Fibroblast of pulmonary artery (primary cell): ENCODE data around the gene CAMK2N1.

Source experiments
- DNase-seq: peaks from one replicate; pipeline ENCODE4 v3.0.0-alpha.2; 2010; ENCODE audit warnings: low read depth
- H3K4me3 ChIP-seq: replicated peaks from 2 replicates; pipeline ENCODE4 v1.5.1; 2011; ENCODE audit warnings: low read depth, mild to moderate bottlenecking, control low read depth, low read length, moderate library complexity
- TF ChIP-seq, protein P1 (sequence below): IDR thresholded peaks from 2 replicates; pipeline ENCODE4 v1.5.1; 2011; ENCODE audit warnings: mild to moderate bottlenecking, control low read depth, low read length, inconsistent platforms; ENCODE audit errors: missing control alignments

CAMK2N1 gene

DNA sequence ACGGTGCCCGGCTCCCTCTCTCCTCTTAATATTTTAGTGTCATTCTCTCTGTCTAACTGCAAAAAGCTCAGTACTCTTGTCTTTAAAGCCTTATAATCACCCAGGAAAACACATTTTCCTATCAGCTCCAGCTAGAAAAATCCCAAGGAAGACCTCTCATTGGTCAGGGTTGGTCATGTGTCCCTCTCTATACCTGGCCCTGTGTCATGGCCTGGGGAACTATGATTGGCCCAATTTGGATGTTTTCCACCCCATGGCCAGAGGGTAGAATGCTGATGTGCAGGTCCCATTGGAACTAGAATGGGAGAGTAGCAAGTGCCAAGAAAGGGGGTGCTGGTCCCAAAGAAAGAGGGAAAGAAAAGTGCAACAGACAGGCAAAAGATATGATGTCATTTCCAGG lies 27.3 kb downstream of the CAMK2N1 start:
- no peak for DNase-seq
- TF ChIP-seq, protein P1, sequence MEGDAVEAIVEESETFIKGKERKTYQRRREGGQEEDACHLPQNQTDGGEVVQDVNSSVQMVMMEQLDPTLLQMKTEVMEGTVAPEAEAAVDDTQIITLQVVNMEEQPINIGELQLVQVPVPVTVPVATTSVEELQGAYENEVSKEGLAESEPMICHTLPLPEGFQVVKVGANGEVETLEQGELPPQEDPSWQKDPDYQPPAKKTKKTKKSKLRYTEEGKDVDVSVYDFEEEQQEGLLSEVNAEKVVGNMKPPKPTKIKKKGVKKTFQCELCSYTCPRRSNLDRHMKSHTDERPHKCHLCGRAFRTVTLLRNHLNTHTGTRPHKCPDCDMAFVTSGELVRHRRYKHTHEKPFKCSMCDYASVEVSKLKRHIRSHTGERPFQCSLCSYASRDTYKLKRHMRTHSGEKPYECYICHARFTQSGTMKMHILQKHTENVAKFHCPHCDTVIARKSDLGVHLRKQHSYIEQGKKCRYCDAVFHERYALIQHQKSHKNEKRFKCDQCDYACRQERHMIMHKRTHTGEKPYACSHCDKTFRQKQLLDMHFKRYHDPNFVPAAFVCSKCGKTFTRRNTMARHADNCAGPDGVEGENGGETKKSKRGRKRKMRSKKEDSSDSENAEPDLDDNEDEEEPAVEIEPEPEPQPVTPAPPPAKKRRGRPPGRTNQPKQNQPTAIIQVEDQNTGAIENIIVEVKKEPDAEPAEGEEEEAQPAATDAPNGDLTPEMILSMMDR, result no peak
- H3K4me3 ChIP-seq, result no peak overlapping the region

- no peak overlapping the region for H3K4me3 ChIP-seq
- no peak for DNase-seq
- TF ChIP-seq, protein P1, result no peak
These were observed 32.0 kb downstream of the CAMK2N1 start for GRCh38 chr1:20454004-20454403.

- TF ChIP-seq, protein P1, result no peak
- no peak overlapping the region for H3K4me3 ChIP-seq
- peak; percentile 15 for DNase-seq
These were observed 36.2 kb downstream of the CAMK2N1 start for GRCh38 chr1:20449735-20450311.

GRCh38 chr1:20448671-20449071 lies 37.3 kb downstream of the CAMK2N1 start:
- DNase-seq, result no peak
- TF ChIP-seq, protein P1, result no peak
- no peak overlapping the region for H3K4me3 ChIP-seq

DNA sequence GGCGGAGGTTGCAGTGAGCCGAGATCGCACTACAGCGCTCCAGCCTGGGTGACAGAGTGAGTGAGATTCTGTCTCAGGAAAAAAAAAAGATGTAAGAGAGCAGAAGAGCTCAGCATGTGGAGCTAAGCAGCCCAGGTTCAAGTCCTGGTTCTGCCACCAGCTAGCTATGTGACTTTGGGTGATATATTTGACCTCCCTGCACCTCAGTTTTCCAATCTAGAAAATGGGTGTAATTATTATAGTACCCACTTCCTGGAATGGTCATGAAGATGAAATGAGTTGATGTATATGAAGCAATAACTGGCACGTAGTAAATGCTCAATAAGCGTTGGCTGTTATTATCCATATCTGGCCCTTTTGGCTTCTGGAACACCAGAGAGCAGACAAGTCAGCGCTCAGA lies 38.2 kb downstream of the CAMK2N1 start:
- no peak for DNase-seq
- TF ChIP-seq, protein P1, result no peak
- H3K4me3 ChIP-seq, result no peak overlapping the region

- TF ChIP-seq, protein P1, result no peak
- no peak overlapping the region for H3K4me3 ChIP-seq
- DNase-seq, result peak; percentile 21
These were observed 39.2 kb downstream of the CAMK2N1 start for GRCh38 chr1:20446796-20447195.

DNA sequence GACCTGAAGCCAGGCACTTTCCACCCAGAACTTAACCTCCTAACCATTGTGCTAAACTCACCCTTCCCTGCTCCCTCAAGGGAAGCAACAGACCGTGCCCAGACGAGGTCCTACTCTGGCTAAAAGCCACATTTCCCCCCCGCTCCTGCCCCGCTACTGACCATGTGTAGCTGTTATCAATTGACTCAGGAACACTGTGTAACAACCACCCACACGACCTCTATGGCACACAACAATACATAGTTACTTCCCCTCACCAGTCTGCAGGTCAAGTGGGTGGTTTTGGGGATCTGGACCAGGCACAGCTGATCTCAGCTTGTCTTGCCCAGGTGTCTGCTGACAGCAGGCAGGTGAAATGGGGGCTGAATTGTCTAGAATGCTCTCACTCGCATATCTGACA lies 40.1 kb downstream of the CAMK2N1 start:
- H3K4me3 ChIP-seq, result no peak overlapping the region
- DNase-seq, result no peak
- TF ChIP-seq, protein P1, result no peak
